NCI-H2081 (cell line): ENCODE measurements around the gene FCGR3B.
"Not testable (repeated sequence)": the region's sequence is repeated elsewhere in the genome, so short reads cannot be mapped to it uniquely, and the experiment has no call there.

Experiments
- DNase-seq, 2 experiments: peaks; one replicate each; lab custom pipeline; 2025; lab: John Stamatoyannopoulos, UW

The FCGR3B gene

GRCh38 chr1:161605762-161606540 lies 25.0 kb downstream of the FCGR3B start:
- not testable (repeated sequence) for DNase-seq

- DNase-seq = not testable (repeated sequence)
Measured at GRCh38 chr1:161605024-161605423, 26.0 kb downstream of the FCGR3B start.

GRCh38 chr1:161597077-161597476 lies 33.9 kb downstream of the FCGR3B start:
- not testable (repeated sequence) for DNase-seq

GRCh38 chr1:161595583-161595982 lies 35.4 kb downstream of the FCGR3B start:
- DNase-seq = not testable (repeated sequence)

DNA sequence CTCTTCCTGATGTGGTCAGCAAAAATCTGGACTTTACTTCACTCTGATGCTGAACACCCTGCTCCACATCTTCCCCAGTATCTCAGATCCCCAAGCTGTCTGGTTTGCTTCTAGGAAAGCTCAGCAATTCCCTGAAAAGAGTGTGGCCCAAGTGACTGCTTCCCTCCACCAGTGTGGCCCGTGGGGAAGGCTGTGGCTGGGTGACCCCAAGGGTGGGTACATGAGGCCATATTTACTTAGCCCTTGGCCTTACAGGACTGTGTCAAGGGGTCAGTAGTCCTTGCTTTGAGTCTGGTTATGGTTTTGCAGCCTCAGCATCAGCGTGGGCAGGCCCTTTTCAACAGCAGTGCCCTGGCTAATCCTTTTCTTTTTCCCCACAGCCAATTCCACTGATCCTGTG lies 35.8 kb downstream of the FCGR3B start:
- not testable (repeated sequence) for DNase-seq

GRCh38 chr1:161594269-161594984 lies 36.5 kb downstream of the FCGR3B start:
- not testable (repeated sequence) for DNase-seq

- DNase-seq = not testable (repeated sequence)
Measured at GRCh38 chr1:161593092-161593755, 37.8 kb downstream of the FCGR3B start.

GRCh38 chr1:161592586-161592985 lies 38.4 kb downstream of the FCGR3B start:
- DNase-seq = not testable (repeated sequence)

- not testable (repeated sequence) for DNase-seq
Measured at GRCh38 chr1:161589920-161590319, 41.1 kb downstream of the FCGR3B start.

DNA sequence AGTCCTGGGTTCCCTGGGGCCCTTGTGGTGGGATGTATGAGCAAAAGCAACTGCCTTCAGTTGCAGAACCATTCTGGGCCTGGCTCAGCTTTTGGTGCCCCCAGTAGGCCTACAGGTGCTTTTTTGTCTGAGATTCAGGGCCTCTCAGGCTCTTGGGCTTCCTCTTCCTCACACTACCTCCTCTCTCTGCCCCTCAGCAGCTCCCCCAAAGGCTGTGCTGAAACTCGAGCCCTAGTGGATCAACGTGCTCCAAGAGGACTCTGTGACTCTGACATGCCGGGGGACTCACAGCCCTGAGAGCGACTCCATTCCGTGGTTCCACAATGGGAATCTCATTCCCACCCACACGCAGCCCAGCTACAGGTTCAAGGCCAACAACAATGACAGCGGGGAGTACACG lies 41.6 kb downstream of the FCGR3B start:
- not testable (repeated sequence) for DNase-seq

GRCh38 chr1:161588596-161588995 lies 42.4 kb downstream of the FCGR3B start:
- not testable (repeated sequence) for DNase-seq

DNA sequence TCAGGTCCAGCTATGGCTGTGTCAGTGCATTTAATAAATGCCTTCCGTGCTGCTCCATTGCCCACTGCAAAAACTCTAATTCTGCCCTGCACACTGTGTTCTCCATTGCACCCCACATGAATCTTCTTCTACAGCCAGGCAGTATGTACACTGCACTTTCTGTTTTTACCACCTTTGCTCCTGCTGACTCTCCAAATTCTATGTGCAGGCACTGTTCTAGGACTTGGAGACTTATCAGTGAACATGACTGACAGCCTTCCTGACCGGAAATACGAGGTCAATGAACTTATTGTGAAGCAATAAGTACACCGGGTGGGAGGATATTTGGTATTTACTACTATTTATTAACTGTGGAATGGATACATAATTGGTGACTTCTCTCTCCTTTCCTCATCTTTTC lies 48.1 kb downstream of the FCGR3B start:
- DNase-seq = not testable (repeated sequence)

GRCh38 chr1:161580879-161581537 lies 50.0 kb downstream of the FCGR3B start:
- DNase-seq = not testable (repeated sequence)

DNA sequence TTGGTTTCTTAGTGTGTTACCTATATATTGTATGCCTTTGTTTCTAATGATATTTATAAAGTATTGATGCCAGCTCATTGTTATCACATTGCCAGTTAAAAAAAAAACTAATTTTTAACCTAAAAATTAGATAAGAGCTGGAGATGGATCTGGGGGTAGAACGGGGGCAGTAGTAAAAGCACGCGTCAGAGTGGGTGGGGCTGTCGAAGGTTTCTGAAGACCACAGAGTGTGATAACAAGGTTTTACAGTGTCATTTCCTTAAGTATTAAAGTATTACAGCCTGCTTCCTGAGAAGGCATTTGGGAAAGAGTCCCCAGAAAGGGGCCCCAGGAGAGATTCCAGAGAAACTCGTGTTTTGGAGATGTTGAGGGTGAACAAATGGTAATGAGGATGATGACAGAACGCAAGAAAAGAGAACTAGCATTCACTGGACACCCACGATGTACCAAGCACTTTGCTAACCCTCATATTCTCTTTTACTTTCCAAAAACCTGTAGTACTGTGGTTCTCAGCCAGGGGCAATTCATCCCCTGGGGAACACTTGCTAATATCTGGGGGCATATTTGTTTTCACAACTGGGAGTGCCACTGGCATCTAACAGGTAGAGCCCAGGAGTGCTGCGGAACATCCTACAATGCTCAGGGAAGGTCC lies 51.0 kb downstream of the FCGR3B start:
- not testable (repeated sequence) for DNase-seq

DNA sequence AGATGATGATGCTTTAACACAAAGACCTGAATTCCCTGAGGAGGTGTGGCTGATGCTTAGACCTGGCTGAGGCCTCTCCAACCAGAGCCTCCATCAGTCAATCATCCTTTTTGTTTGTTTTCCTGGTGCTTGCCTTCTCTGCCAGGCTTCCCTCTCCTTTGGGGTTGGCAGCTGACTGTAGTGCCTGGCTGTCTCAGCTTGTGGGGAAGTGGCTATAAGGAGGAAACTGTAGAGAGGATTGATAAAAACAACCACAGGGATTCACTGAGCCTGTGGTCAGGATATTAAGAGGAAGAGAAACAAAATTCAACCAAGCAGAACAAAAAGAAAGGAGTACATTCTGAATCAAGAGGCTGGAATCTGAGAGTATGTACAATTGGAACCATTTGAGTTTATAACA lies 54.3 kb downstream of the FCGR3B start:
- DNase-seq = not testable (repeated sequence)
